Astrocyte of the hippocampus (primary cell): Measurements from ENCODE around the gene MARK3.

Source experiments
- DNase-seq: peaks from one replicate; pipeline ENCODE4 v3.0.0; 2011; ENCODE audit warnings: low read depth, low spot score

The MARK3 gene

GRCh38 chr14:103433916-103434563 is 48.8 kb downstream of the MARK3 start:
- no peak for DNase-seq

- DNase-seq = no peak
Measured at GRCh38 chr14:103434868-103435442, 49.7 kb downstream of the MARK3 start.

- DNase-seq = no peak
Measured at GRCh38 chr14:103436533-103436932, 51.3 kb downstream of the MARK3 start.

- no peak for DNase-seq
Measured at GRCh38 chr14:103442288-103442687, 57.1 kb downstream of the MARK3 start.

GRCh38 chr14:103443111-103443510 is 57.9 kb downstream of the MARK3 start:
- DNase-seq = no peak

- DNase-seq = no peak
Measured at GRCh38 chr14:103444837-103445524, 59.8 kb downstream of the MARK3 start.

- DNase-seq = peak; percentile 80
Measured at GRCh38 chr14:103445806-103446205, 60.6 kb downstream of the MARK3 start.

- DNase-seq = no peak
Measured at GRCh38 chr14:103448097-103448496, 62.9 kb downstream of the MARK3 start.

GRCh38 chr14:103449634-103450161 is 64.5 kb downstream of the MARK3 start:
- DNase-seq = no peak

GRCh38 chr14:103450416-103450815 is 65.2 kb downstream of the MARK3 start:
- DNase-seq = no peak

GRCh38 chr14:103451401-103451800 is 66.2 kb downstream of the MARK3 start:
- no peak for DNase-seq

- DNase-seq = no peak
Measured at GRCh38 chr14:103453791-103454190, 68.6 kb downstream of the MARK3 start.

GRCh38 chr14:103456167-103456835 is 71.1 kb downstream of the MARK3 start:
- DNase-seq = no peak

- DNase-seq = no peak
Measured at GRCh38 chr14:103460415-103460814, 75.2 kb downstream of the MARK3 start.

- DNase-seq = no peak
Measured at GRCh38 chr14:103463149-103463548, 77.9 kb downstream of the MARK3 start.

- DNase-seq = no peak
Measured at GRCh38 chr14:103463851-103464250, 78.6 kb downstream of the MARK3 start.

- peak; percentile 69 for DNase-seq
Measured at GRCh38 chr14:103472939-103473338, 87.7 kb downstream of the MARK3 start.

- DNase-seq = no peak
Measured at GRCh38 chr14:103474893-103475292, 89.7 kb downstream of the MARK3 start.

- no peak for DNase-seq
Measured at GRCh38 chr14:103476065-103476464, 90.8 kb downstream of the MARK3 start.

- DNase-seq = no peak
Measured at GRCh38 chr14:103476631-103477030, 91.4 kb downstream of the MARK3 start.

- no peak for DNase-seq
Measured at GRCh38 chr14:103480595-103480994, 95.4 kb downstream of the MARK3 start.

- peak; percentile 93 for DNase-seq
Measured at GRCh38 chr14:103483600-103483999, 98.4 kb downstream of the MARK3 start.
